HCT116 (cell line): ENCODE results near the gene NBAS. TPM values are rescaled to one million over a fixed set of nuclear protein-coding genes. Genes with fewer than 3 reads are reported as not detected.

ENCODE experiments used
- ATAC-seq: fragments of 200-7000 bp; cut with Tn5 transposase; 2 replicates; pipeline ENCODE4 v1.9.1; 2020; ENCODE audit warnings: mild to moderate bottlenecking, moderate library complexity
- BruUV-seq: library from RNA; stranded (reverse); fragments of 400-500 nt; replicated peaks from 2 replicates; lab custom pipeline; 2021; lab: Mats Ljungman, UMichigan
- CTCF ChIA-PET: fragments of 300-600 bp; sonication (Branson Sonifier 250); formaldehyde crosslinking; loops from one replicate; lab custom pipeline; 2021; ENCODE audit warnings: antibody characterized with exemption; lab: Charles Lee
- POLR2A ChIA-PET: fragments of 300-600, 350-600 bp; sonication (Branson Sonifier 250); formaldehyde crosslinking; loops from one replicate; lab custom pipeline; 2021; ENCODE audit warnings: antibody characterized with exemption; lab: Charles Lee
- RAD21 ChIA-PET, 2 experiments: fragments of 300-600 bp; sonication (Branson Sonifier 250); formaldehyde crosslinking; loops; one replicate each; lab custom pipeline; 2023; ENCODE audit warnings: low total read pairs in 2 of 2; ENCODE audit not compliant: uncharacterized antibody in 2 of 2, unreplicated experiment in 2 of 2, low non-redundant PET in 1 of 2; lab: Charles Lee
- DNase-seq: peaks from one replicate; pipeline ENCODE4 v3.0.0-alpha.2; 2010; ENCODE audit warnings: low read depth, low spot score
- H2AFZ ChIP-seq: fragments of 200-600 bp; shearing (Covaris generic), sonication (generic); 2 replicates; pipeline ENCODE4 v1.6.1; 2017; ENCODE audit warnings: low read depth, mixed run types, mixed read lengths, antibody characterized with exemption, low read length; ENCODE audit not compliant: poor library complexity, severe bottlenecking
- H3K27ac ChIP-seq: 2 replicates; pipeline ENCODE4 v1.5.1; 2012; ENCODE audit warnings: low read depth, low read length
- H3K27me3 ChIP-seq: fragments of 200-600 bp; sonication (generic); 2 replicates; pipeline ENCODE4 v1.6.1; 2016; ENCODE audit warnings: mixed run types, low read length, mixed read lengths; ENCODE audit not compliant: insufficient read depth
- H3K36me3 ChIP-seq, 2 experiments: fragments of 200-500 bp in 1 of 2; fragments of 200-600 bp in 1 of 2; sonication (Bioruptor generic) in 1 of 2; sonication (generic) in 1 of 2; 2 replicates each; pipeline versions ENCODE4 v1.5.1 to v1.6.1; 2014 to 2016; ENCODE audit warnings: low read length in 2 of 2, inconsistent platforms in 1 of 2, mixed read lengths in 1 of 2, mixed run types in 1 of 2; ENCODE audit not compliant: insufficient read depth in 2 of 2, control insufficient read depth in 1 of 2
- H3K4me1 ChIP-seq, 2 experiments: fragments of 200-600 bp in 1 of 2; sonication (generic) in 1 of 2; 2 replicates each; pipeline versions ENCODE4 v1.5.1 to v1.6.1; 2012 to 2017; ENCODE audit warnings: low read length in 2 of 2, inconsistent platforms in 1 of 2, mild to moderate bottlenecking in 1 of 2, mixed read lengths in 1 of 2, mixed run types in 1 of 2, moderate library complexity in 1 of 2; ENCODE audit not compliant: insufficient read depth in 2 of 2, control insufficient read depth in 1 of 2
- H3K4me2 ChIP-seq: fragments of 200-600 bp; sonication (generic); 2 replicates; pipeline ENCODE4 v1.6.1; 2017; ENCODE audit warnings: mixed run types, low read length, mixed read lengths
- H3K4me3 ChIP-seq, 2 experiments: fragments of 200-600 bp in 1 of 2; sonication (generic) in 1 of 2; replicated peaks in 1 of 2; 2 replicates each; pipeline ENCODE4 v1.5.1; 2011 to 2016; ENCODE audit warnings: low read length in 2 of 2, control low read depth in 1 of 2, low read depth in 1 of 2, mild to moderate bottlenecking in 1 of 2, mixed read lengths in 1 of 2, mixed run types in 1 of 2
- H3K79me2 ChIP-seq: fragments of 200-600 bp; sonication (generic); 2 replicates; pipeline ENCODE4 v1.6.1; 2017; ENCODE audit warnings: mild to moderate bottlenecking, mixed run types, low read length, moderate library complexity, mixed read lengths; ENCODE audit not compliant: insufficient read depth
- H3K9ac ChIP-seq: fragments of 200-600 bp; sonication (generic); 2 replicates; pipeline ENCODE4 v1.6.1; 2016; ENCODE audit warnings: low read length, mixed read lengths
- H3K9me2 ChIP-seq: fragments of 200-600 bp; sonication (generic), shearing (Covaris generic); 2 replicates; pipeline ENCODE4 v1.6.1; 2017; ENCODE audit warnings: mixed run types, mild to moderate bottlenecking, moderate library complexity; ENCODE audit not compliant: insufficient read depth
- H3K9me3 ChIP-seq, 2 experiments: fragments of 200-500 bp in 1 of 2; fragments of 200-600 bp in 1 of 2; sonication (Bioruptor generic) in 1 of 2; sonication (generic) in 1 of 2; 2 replicates each; pipeline ENCODE4 v1.6.1; 2014 to 2017; ENCODE audit warnings: low read length in 2 of 2, mixed read lengths in 2 of 2, inconsistent platforms in 1 of 2, low read depth in 1 of 2, mild to moderate bottlenecking in 1 of 2, mixed run types in 1 of 2, moderate library complexity in 1 of 2; ENCODE audit not compliant: control insufficient read depth in 1 of 2, insufficient read depth in 1 of 2
- H4K20me1 ChIP-seq: fragments of 200-600 bp; sonication (generic), shearing (Covaris generic); 2 replicates; pipeline ENCODE4 v1.6.1; 2017; ENCODE audit warnings: mixed run types, mild to moderate bottlenecking, moderate library complexity; ENCODE audit not compliant: insufficient read depth
- ATF3 ChIP-seq: IDR thresholded peaks from 2 replicates; pipeline ENCODE4 v1.6.1; 2012
- CTCF ChIP-seq, 3 experiments: fragments of 200-600 bp in 1 of 3; sonication (generic) in 1 of 3; IDR thresholded peaks in 2 of 3; conservative IDR thresholded peaks in 1 of 3; 2 replicates each; pipeline ENCODE4 v1.5.1; 2012 to 2017; ENCODE audit warnings: low read depth in 2 of 3, low read length in 2 of 3, antibody characterized with exemption in 1 of 3, borderline replicate concordance in 1 of 3, control low read depth in 1 of 3, mild to moderate bottlenecking in 1 of 3, mixed read lengths in 1 of 3, mixed run types in 1 of 3, moderate library complexity in 1 of 3; ENCODE audit not compliant: insufficient read depth in 1 of 3
- EGR1 ChIP-seq: IDR thresholded peaks from 2 replicates; pipeline ENCODE4 v1.6.1; 2012; ENCODE audit warnings: low read depth
- EZH2 ChIP-seq: fragments of 200-600 bp; sonication (generic); IDR thresholded peaks from 2 replicates; pipeline ENCODE4 v1.6.1; 2017; ENCODE audit warnings: antibody characterized with exemption, mixed run types
- MAX ChIP-seq: IDR thresholded peaks from 2 replicates; pipeline ENCODE4 v1.6.1; 2012
- ZBTB33 ChIP-seq: IDR thresholded peaks from 2 replicates; pipeline ENCODE4 v1.6.1; 2011; ENCODE audit warnings: mild to moderate bottlenecking, low read length, moderate library complexity; ENCODE audit not compliant: insufficient replicate concordance; ENCODE audit errors: extremely low read depth
- intact Hi-C: fragments of 100-400 bp; cut with micrococcal nuclease; formaldehyde crosslinking; loops from 2 replicates; pipeline ENCODE4 v1.10.0; 2022
- total RNA-seq: library from RNA; stranded (reverse); gene quantifications from one replicate; pipeline ENCODE4 v1.2.1, GENCODE V29; 2021; ENCODE audit not compliant: unreplicated experiment

NBAS gene
- total RNA-seq, 1 experiment from 2014 or later, result 32.8 TPM

DNA sequence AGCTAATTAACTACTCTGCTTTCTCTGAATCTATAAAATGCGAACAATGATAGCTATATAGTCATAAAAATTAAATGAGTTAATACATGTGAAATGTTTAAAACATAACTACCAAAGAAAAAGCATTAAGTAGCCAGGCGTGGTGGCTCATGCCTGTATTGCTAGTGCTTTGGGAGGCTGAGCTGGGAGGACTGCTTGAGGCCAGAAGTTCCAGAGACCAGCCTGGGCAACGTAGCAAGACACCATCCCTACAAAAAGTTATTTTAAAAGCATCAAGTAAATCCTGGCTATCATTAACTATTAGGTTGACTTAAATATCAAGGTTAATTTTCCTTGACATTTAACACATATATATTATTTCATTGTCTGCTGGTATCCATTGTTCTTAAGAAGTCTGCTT lies 152.4 kb downstream of the NBAS start:
- POLR2A ChIA-PET, result no interaction called here
- TF ChIP-seq ATF3, result no peak
- no peak for TF ChIP-seq EGR1
- no peak for TF ChIP-seq MAX
- no peak for TF ChIP-seq CTCF (IDR thresholded peaks at IDR 0.05 in 2 of 3, conservative IDR thresholded peaks at IDR 0.05 in 1 of 3; ENCODE audit: borderline replicate concordance in 1 of 3, insufficient read depth in 1 of 3, low read depth in 2 of 3, low read length in 2 of 3)
- no peak for TF ChIP-seq ZBTB33
- TF ChIP-seq EZH2, result no peak
- intact Hi-C loops, result no loop called here

More for the DNA sequence above, 152.4 kb downstream of the NBAS start:
- Histone ChIP-seq H3K4me3 (no peak overlapping the region), H3K9me2 (no peaks in the 10 kb centered on the region), H3K27ac (no peak overlapping the region), H4K20me1 (no peaks in the 10 kb centered on the region), H3K9ac (no peak overlapping the region), H3K36me3 (no peaks in the 10 kb centered on the region), H3K27me3 (no peaks in the 10 kb centered on the region), H3K79me2 (no peaks in the 10 kb centered on the region), H3K9me3 (no peaks in the 10 kb centered on the region), H3K4me2 (no peak overlapping the region), H2AFZ (no peak overlapping the region), H3K4me1 (no peaks in the 10 kb centered on the region)
- RAD21 ChIA-PET, result no interaction called here
- CTCF ChIA-PET, result no interaction called here
- BruUV-seq, result no TSS peak
- ATAC-seq (no peak), DNase-seq (no peak)
